ENCODE data around the gene DDX17.

DNA sequence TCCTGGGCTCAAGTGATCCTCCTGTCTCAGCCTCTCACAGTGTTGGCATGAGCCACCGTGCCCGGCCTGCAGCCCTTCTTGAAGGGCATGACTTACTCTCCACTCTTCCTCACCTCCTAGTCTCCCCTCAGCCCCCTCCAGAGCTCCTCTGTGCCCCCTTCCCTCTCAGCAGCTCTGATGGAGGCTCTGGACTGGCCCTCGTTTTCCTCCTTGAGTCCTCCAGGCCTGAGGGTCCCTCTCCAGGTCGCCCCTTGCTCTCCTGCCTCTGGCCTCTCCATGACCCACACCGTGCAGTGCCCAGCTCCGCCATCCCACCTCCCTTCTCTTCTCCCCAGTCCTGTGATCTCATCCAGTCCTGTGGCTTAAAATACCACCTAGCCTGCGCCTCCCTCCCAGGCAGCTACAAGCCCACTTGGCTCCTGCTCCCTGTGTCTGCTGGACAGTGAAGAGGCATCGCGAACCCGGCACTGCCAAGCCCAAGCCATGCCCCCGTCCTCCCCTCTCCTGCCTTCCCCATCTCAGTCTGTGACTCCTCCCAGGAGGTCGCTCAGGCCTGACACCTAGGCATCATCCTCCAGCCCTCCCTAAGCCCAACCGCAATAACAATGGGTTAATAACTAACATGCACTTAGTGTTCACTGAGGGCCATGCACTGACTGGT is 63.0 kb downstream of the DDX17 start:
- TF ChIP-seq, protein P1, sequence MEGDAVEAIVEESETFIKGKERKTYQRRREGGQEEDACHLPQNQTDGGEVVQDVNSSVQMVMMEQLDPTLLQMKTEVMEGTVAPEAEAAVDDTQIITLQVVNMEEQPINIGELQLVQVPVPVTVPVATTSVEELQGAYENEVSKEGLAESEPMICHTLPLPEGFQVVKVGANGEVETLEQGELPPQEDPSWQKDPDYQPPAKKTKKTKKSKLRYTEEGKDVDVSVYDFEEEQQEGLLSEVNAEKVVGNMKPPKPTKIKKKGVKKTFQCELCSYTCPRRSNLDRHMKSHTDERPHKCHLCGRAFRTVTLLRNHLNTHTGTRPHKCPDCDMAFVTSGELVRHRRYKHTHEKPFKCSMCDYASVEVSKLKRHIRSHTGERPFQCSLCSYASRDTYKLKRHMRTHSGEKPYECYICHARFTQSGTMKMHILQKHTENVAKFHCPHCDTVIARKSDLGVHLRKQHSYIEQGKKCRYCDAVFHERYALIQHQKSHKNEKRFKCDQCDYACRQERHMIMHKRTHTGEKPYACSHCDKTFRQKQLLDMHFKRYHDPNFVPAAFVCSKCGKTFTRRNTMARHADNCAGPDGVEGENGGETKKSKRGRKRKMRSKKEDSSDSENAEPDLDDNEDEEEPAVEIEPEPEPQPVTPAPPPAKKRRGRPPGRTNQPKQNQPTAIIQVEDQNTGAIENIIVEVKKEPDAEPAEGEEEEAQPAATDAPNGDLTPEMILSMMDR (conservative IDR thresholded peaks at IDR 0.05 in 1 of 2, IDR thresholded peaks at IDR 0.05 in 1 of 2; ENCODE audit: low read depth in 1 of 2, low read length in 2 of 2): no peak
- no peak for TF ChIP-seq EZH2 (IDR thresholded peaks at IDR 0.05; ENCODE audit: low read length, missing control alignments)
